Transverse colon (tissue), 4 donors: ENCODE data around the gene THTPA. TPM values are rescaled to one million over a fixed set of nuclear protein-coding genes. Genes with fewer than 3 reads are reported as not detected.

Experiments used
- DNase-seq: peaks from one replicate; pipeline ENCODE4 v3.0.0-alpha.2; 2019
- H3K27ac ChIP-seq, 4 donors: fragments of 200-600 bp; sonication (generic); 2 replicates each; pipeline ENCODE4 v1.5.1; 2016 to 2018; ENCODE audit warnings: inconsistent platforms in 4 of 4
- H3K27me3 ChIP-seq: fragments of 200-600 bp; sonication (generic); 2 replicates; pipeline ENCODE4 v1.5.1; 2017; ENCODE audit warnings: inconsistent platforms
- H3K36me3 ChIP-seq, 4 donors: fragments of 200-600 bp; sonication (generic); 2 replicates each; pipeline ENCODE4 v1.5.1; 2017 to 2019; ENCODE audit warnings: inconsistent platforms in 4 of 4
- H3K4me1 ChIP-seq, 4 donors: fragments of 200-600 bp; sonication (generic); 2 replicates each; pipeline ENCODE4 v1.5.1; 2017 to 2020; ENCODE audit warnings: inconsistent platforms in 4 of 4
- H3K4me3 ChIP-seq, 4 donors: fragments of 200-600 bp; sonication (generic); 1 replicate in 1 of 4; 2 replicates in 3 of 4; pipeline versions ENCODE4 v1.5.1 to v1.6.1; 2017 to 2019; ENCODE audit warnings: inconsistent platforms in 4 of 4
- H3K9me3 ChIP-seq, 2 donors: fragments of 200-600 bp; sonication (generic); 2 replicates each; pipeline ENCODE4 v1.5.1; 2017 to 2019; ENCODE audit warnings: inconsistent platforms in 2 of 2
- CTCF ChIP-seq, 5 experiments: fragments of 200-600 bp in 3 of 5; fragments of 450-650 bp in 2 of 5; sonication (generic) in 3 of 5; IDR thresholded peaks; 1 replicate in 2 of 5; 2 replicates in 3 of 5; pipeline ENCODE4 v1.5.1; 2016 to 2017; ENCODE audit warnings: antibody characterized with exemption in 5 of 5, inconsistent platforms in 3 of 5, mild to moderate bottlenecking in 2 of 5, moderate library complexity in 1 of 5
- EP300 ChIP-seq: sonication (generic); formaldehyde crosslinking; IDR thresholded peaks from one replicate; pipeline ENCODE4 v1.6.1; 2017; ENCODE audit warnings: antibody characterized with exemption, low read depth
- POLR2A ChIP-seq: fragments of 450-650 bp; IDR thresholded peaks from one replicate; pipeline ENCODE4 v1.6.1; 2016; ENCODE audit warnings: antibody characterized with exemption, mild to moderate bottlenecking, moderate library complexity
- POLR2AphosphoS5 ChIP-seq, 3 donors: sonication (generic); formaldehyde crosslinking; IDR thresholded peaks; one replicate each; pipeline ENCODE4 v1.6.1; 2016; ENCODE audit warnings: antibody characterized with exemption in 3 of 3
- WGBS, 2 donors: methylation state at CpG; one replicate each; pipeline ENCODE4 v1.1.5; 2018; ENCODE audit warnings: low coverage in 1 of 2; 5-methylcytosine and 5-hydroxymethylcytosine counted together
- in situ Hi-C, 4 donors: fragments of 200-750 bp; cut with MboI; loops; one replicate each; pipeline versions ENCODE4 v1.15.0 to v1.15.1; 2017; ENCODE audit warnings: low sequenced_read_pairs in 3 of 4, low pct_ligation_motif_present in 1 of 4, low pct_unique_long_range_greater_than_20kb in 1 of 4
- intact Hi-C: fragments of 100-400 bp; cut with DNase I; formaldehyde crosslinking; loops from one replicate; pipeline ENCODE4 v1.15.1; 2023; ENCODE audit warnings: low total_unique reads
- total RNA-seq, 4 donors: library from RNA; depleted of rRNA; stranded (reverse); fragments of >200 nt; gene quantifications; one replicate each; pipeline ENCODE4 v1.1.0, GENCODE V29; 2016

THTPA gene
- total RNA-seq, 4 donors from 2014 or later = 6.8 to 34.0 (median 26.0) TPM

- no peaks in the 10 kb centered on the region for H3K9me3 ChIP-seq
- peaks cover 0 to 11% (median 0%) of the 10 kb centered on the region in 4 donors for H3K36me3 ChIP-seq
- intact Hi-C loops = no loop called here
- no peak for DNase-seq
- peak overlapping the region in 1 of 4 donors; percentile 92 for H3K27ac ChIP-seq
- in situ Hi-C loops = loop anchor here in 3 of 4 donors (5.0 to 25.0 kb wide), 3 partner anchors 80 to 220 kb away; no protein-coding TSS in a partner anchor
- H3K27me3 ChIP-seq = no peaks in the 10 kb centered on the region
- no peak overlapping the region for H3K4me3 ChIP-seq
- 19 to 23% methylated on average over 2 of the region's 2 CpGs for WGBS, 2 donors
- TF ChIP-seq POLR2AphosphoS5 (IDR thresholded peaks at IDR 0.05) (no peak), POLR2A (no peak), CTCF (IDR thresholded peaks at IDR 0.05) (no peak), EP300 (no peak)
- H3K4me1 ChIP-seq = peaks cover 12 to 28% (median 16%) of the 10 kb centered on the region in 4 donors
Measured at GRCh38 chr14:23557521-23557920, 1.4 kb downstream of the THTPA start.

- Histone ChIP-seq H3K27me3 (no peaks in the 10 kb centered on the region), H3K4me3 (no peak overlapping the region), H3K9me3 (no peaks in the 10 kb centered on the region), H3K4me1 (peaks cover 12 to 28% (median 16%) of the 10 kb centered on the region in 4 donors), H3K27ac (no peak overlapping the region), H3K36me3 (peaks cover 0 to 11% (median 0%) of the 10 kb centered on the region in 4 donors)
- in situ Hi-C loops = loop anchor here in 3 of 4 donors (5.0 to 25.0 kb wide), 3 partner anchors 81 to 221 kb away; no protein-coding TSS in a partner anchor
- no peak for TF ChIP-seq POLR2A
- TF ChIP-seq POLR2AphosphoS5 (IDR thresholded peaks at IDR 0.05) = no peak
- TF ChIP-seq CTCF (IDR thresholded peaks at IDR 0.05) = no peak
- TF ChIP-seq EP300 = no peak
- WGBS, 2 donors = 83 to 95% methylated on average over 1 of the region's 1 CpG
- DNase-seq = no peak
- intact Hi-C loops = no loop called here
Measured at GRCh38 chr14:23557946-23558345, 1.9 kb downstream of the THTPA start.

- no peaks in the 10 kb centered on the region for H3K27me3 ChIP-seq
- no peak for DNase-seq
- 87% methylated on average over 9 of the region's 10 CpGs; no CpG with 5 or more reads in 1 of the 2 donors for WGBS, 2 donors
- H3K36me3 ChIP-seq = peaks cover 0 to 11% (median 0%) of the 10 kb centered on the region in 4 donors
- no peaks in the 10 kb centered on the region for H3K9me3 ChIP-seq
- H3K4me3 ChIP-seq = no peak overlapping the region
- no peak overlapping the region for H3K27ac ChIP-seq
- peaks cover 12 to 28% (median 16%) of the 10 kb centered on the region in 4 donors for H3K4me1 ChIP-seq
- in situ Hi-C loops = loop anchor here in 3 of 4 donors (5.0 to 25.0 kb wide), 3 partner anchors 81 to 221 kb away; no protein-coding TSS in a partner anchor
- intact Hi-C loops = no loop called here
- TF ChIP-seq CTCF (IDR thresholded peaks at IDR 0.05) = no peak
Measured at GRCh38 chr14:23558346-23559009, 2.4 kb downstream of the THTPA start.

GRCh38 chr14:23559010-23559925 is 3.2 kb downstream of the THTPA start:
- H3K36me3 ChIP-seq = peaks cover 0 to 11% (median 0%) of the 10 kb centered on the region in 4 donors
- no peaks in the 10 kb centered on the region for H3K27me3 ChIP-seq
- DNase-seq = peak; percentile 39
- no peaks in the 10 kb centered on the region for H3K9me3 ChIP-seq
- WGBS, 2 donors = 74 to 90% methylated on average over 5 to 21 of the region's 21 CpGs
- intact Hi-C loops = no loop called here
- in situ Hi-C loops = loop anchor here in 3 of 4 donors (5.0 to 25.0 kb wide), 3 partner anchors 82 to 222 kb away; no protein-coding TSS in a partner anchor
- TF ChIP-seq POLR2AphosphoS5 (IDR thresholded peaks at IDR 0.05) = no peak
- TF ChIP-seq CTCF (IDR thresholded peaks at IDR 0.05) = peak; percentile 71 to 89 (median 86)
- no peak for TF ChIP-seq EP300
- TF ChIP-seq POLR2A = no peak
- H3K4me1 ChIP-seq = peaks cover 12 to 28% (median 16%) of the 10 kb centered on the region in 4 donors
- H3K4me3 ChIP-seq = no peak overlapping the region
- no peak overlapping the region for H3K27ac ChIP-seq
